DOHH2 (cell line): ENCODE results near the gene HSD11B1L.

Experiments used
- H3F3A ChIP-seq: fragments of 200-600 bp; sonication (generic), shearing (Covaris generic); 2 replicates; pipeline ENCODE4 v1.6.0; 2016; ENCODE audit warnings: antibody characterized with exemption, mild to moderate bottlenecking; ENCODE audit not compliant: control insufficient read depth, insufficient read depth
- H3K27ac ChIP-seq: fragments of 200-600 bp; sonication (generic); 2 replicates; pipeline ENCODE4 v1.5.1; 2014; ENCODE audit warnings: low read depth, mild to moderate bottlenecking, low read length, moderate library complexity
- H3K27me3 ChIP-seq: fragments of 200-600 bp; sonication (generic); 2 replicates; pipeline ENCODE4 v1.6.1; 2014; ENCODE audit warnings: mild to moderate bottlenecking, low read length, mixed read lengths; ENCODE audit not compliant: control insufficient read depth
- H3K36me3 ChIP-seq: fragments of 200-600 bp; sonication (generic); 2 replicates; pipeline ENCODE4 v1.6.1; 2014; ENCODE audit warnings: mild to moderate bottlenecking, low read length, moderate library complexity, mixed read lengths; ENCODE audit not compliant: control insufficient read depth
- H3K4me1 ChIP-seq: fragments of 200-600 bp; sonication (generic); 2 replicates; pipeline ENCODE4 v1.6.1; 2014; ENCODE audit warnings: mild to moderate bottlenecking, low read length, mixed read lengths; ENCODE audit not compliant: control insufficient read depth
- H3K4me2 ChIP-seq: fragments of 200-600 bp; sonication (generic); 2 replicates; pipeline ENCODE4 v1.6.0; 2014; ENCODE audit warnings: mild to moderate bottlenecking, low read length, moderate library complexity
- H3K4me3 ChIP-seq: fragments of 200-600 bp; sonication (generic); 2 replicates; pipeline ENCODE4 v1.5.1; 2014; ENCODE audit warnings: mild to moderate bottlenecking, low read length, mixed read lengths
- H3K79me2 ChIP-seq: fragments of 200-600 bp; sonication (generic); 2 replicates; pipeline ENCODE4 v1.6.1; 2014; ENCODE audit warnings: mild to moderate bottlenecking, low read length, mixed read lengths; ENCODE audit not compliant: control insufficient read depth
- H3K9me2 ChIP-seq: fragments of 200-600 bp; sonication (generic); replicated peaks from 2 replicates; pipeline ENCODE4 v1.6.1; 2014; ENCODE audit warnings: mild to moderate bottlenecking, low read length, mixed read lengths; ENCODE audit not compliant: control insufficient read depth
- H3K9me3 ChIP-seq: fragments of 200-600 bp; sonication (generic); 2 replicates; pipeline ENCODE4 v1.6.1; 2014; ENCODE audit warnings: antibody characterized with exemption, low read length, mixed read lengths; ENCODE audit not compliant: control insufficient read depth, insufficient read depth
- H4K20me1 ChIP-seq: fragments of 200-600 bp; sonication (generic); 2 replicates; pipeline ENCODE4 v1.6.0; 2014; ENCODE audit warnings: low read depth, mild to moderate bottlenecking, antibody characterized with exemption, low read length, moderate library complexity; ENCODE audit not compliant: control insufficient read depth, insufficient read depth
- CTCF ChIP-seq: fragments of 200-600 bp; sonication (generic); IDR thresholded peaks from one replicate; pipeline ENCODE4 v1.5.1; 2014; ENCODE audit warnings: antibody characterized with exemption, mild to moderate bottlenecking, low read depth, low read length; ENCODE audit not compliant: poor library complexity, severe bottlenecking
- EZH2phosphoT487 ChIP-seq: fragments of 200-600 bp; sonication (generic); IDR thresholded peaks from 2 replicates; pipeline ENCODE4 v1.6.1; 2017; ENCODE audit warnings: borderline replicate concordance, mild to moderate bottlenecking, antibody characterized with exemption, low read length, moderate library complexity, mixed read lengths

HSD11B1L gene

GRCh38 chr19:5673752-5674151 lies 7.1 kb upstream of the HSD11B1L start:
- Histone ChIP-seq H3K36me3 (peaks cover 33% of the 10 kb centered on the region), H4K20me1 (no peaks in the 10 kb centered on the region), H3K9me2 (no peaks in the 10 kb centered on the region), H3K79me2 (no peaks in the 10 kb centered on the region), H3K27me3 (no peaks in the 10 kb centered on the region), H3K4me1 (no peaks in the 10 kb centered on the region), H3F3A (no peaks in the 10 kb centered on the region), H3K27ac (no peak overlapping the region), H3K9me3 (no peaks in the 10 kb centered on the region), H3K4me2 (no peak overlapping the region), H3K4me3 (no peak overlapping the region)
- TF ChIP-seq EZH2phosphoT487, result no peak

GRCh38 chr19:5674714-5675113 lies 6.1 kb upstream of the HSD11B1L start:
- no peak for TF ChIP-seq EZH2phosphoT487
- TF ChIP-seq CTCF, result no peak
- Histone ChIP-seq H4K20me1 (no peaks in the 10 kb centered on the region), H3K9me2 (no peaks in the 10 kb centered on the region), H3K4me1 (peaks cover 7% of the 10 kb centered on the region), H3K4me3 (no peak overlapping the region), H3K27ac (no peak overlapping the region), H3K9me3 (no peaks in the 10 kb centered on the region), H3K36me3 (peaks cover 23% of the 10 kb centered on the region), H3K27me3 (no peaks in the 10 kb centered on the region), H3K79me2 (peaks cover 6% of the 10 kb centered on the region), H3F3A (no peaks in the 10 kb centered on the region), H3K4me2 (no peak overlapping the region)

- H3K4me1 ChIP-seq, result peaks cover 13% of the 10 kb centered on the region
- H3K27me3 ChIP-seq, result no peaks in the 10 kb centered on the region
- peaks cover 11% of the 10 kb centered on the region for H3K79me2 ChIP-seq
- H3K9me2 ChIP-seq, result no peaks in the 10 kb centered on the region
- no peak overlapping the region for H3K4me3 ChIP-seq
- peaks cover 15% of the 10 kb centered on the region for H3K36me3 ChIP-seq
- TF ChIP-seq EZH2phosphoT487 (no peak), CTCF (no peak)
- H3K27ac ChIP-seq, result no peak overlapping the region
- H4K20me1 ChIP-seq, result no peaks in the 10 kb centered on the region
- H3K9me3 ChIP-seq, result no peaks in the 10 kb centered on the region
- no peak overlapping the region for H3K4me2 ChIP-seq
- H3F3A ChIP-seq, result no peaks in the 10 kb centered on the region
Observed at GRCh38 chr19:5676105-5676771, 4.6 kb upstream of the HSD11B1L start.

GRCh38 chr19:5676772-5677105 lies 4.1 kb upstream of the HSD11B1L start:
- Histone ChIP-seq H3K27me3 (0 out of 2 replicates have a peak, but pooled peaks cover 2% of the 10 kb centered on the region), H3F3A (no peaks in the 10 kb centered on the region), H3K36me3 (peaks cover 10% of the 10 kb centered on the region), H3K9me2 (no peaks in the 10 kb centered on the region), H3K79me2 (peaks cover 11% of the 10 kb centered on the region), H3K4me2 (no peak overlapping the region), H3K27ac (no peak overlapping the region), H3K9me3 (no peaks in the 10 kb centered on the region), H3K4me3 (no peak overlapping the region), H3K4me1 (peaks cover 13% of the 10 kb centered on the region), H4K20me1 (no peaks in the 10 kb centered on the region)
- no peak for TF ChIP-seq CTCF
- no peak for TF ChIP-seq EZH2phosphoT487
